Eye (tissue), 1 donor: ENCODE results near the gene CFL1.
"Not testable (repeated sequence)": the region's sequence is repeated elsewhere in the genome, so short reads cannot be mapped to it uniquely, and the experiment has no call there.

Source experiments
- DNase-seq: peaks from one replicate; pipeline ENCODE4 v3.0.0-alpha.2; 2015

Gene CFL1

GRCh38 chr11:65856689-65857499 lies 1.1 kb downstream of the CFL1 start:
- DNase-seq, result peak; percentile 78

DNA sequence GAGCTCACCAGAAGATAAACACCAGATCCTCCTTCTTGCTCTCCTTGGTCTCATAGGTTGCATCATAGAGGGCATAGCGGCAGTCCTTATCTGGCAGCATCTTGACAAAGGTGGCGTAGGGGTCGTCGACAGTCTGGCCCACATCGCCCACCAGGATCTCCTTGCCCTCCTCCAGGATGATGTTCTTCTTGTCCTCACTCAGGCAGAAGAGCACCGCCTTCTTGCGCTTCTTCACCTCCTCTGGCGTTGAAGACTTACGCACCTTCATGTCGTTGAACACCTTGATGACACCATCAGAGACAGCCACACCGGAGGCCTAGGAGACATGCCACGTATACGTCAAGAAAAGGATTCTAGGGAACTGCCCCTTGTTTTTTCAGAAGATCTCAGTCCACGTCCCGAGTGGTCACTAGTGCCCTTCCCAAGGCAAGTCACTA lies 2.0 kb downstream of the CFL1 start:
- peak; percentile 0 for DNase-seq

- DNase-seq, result peak; percentile 0
Observed at GRCh38 chr11:65854852-65855837, 2.8 kb downstream of the CFL1 start.

DNA sequence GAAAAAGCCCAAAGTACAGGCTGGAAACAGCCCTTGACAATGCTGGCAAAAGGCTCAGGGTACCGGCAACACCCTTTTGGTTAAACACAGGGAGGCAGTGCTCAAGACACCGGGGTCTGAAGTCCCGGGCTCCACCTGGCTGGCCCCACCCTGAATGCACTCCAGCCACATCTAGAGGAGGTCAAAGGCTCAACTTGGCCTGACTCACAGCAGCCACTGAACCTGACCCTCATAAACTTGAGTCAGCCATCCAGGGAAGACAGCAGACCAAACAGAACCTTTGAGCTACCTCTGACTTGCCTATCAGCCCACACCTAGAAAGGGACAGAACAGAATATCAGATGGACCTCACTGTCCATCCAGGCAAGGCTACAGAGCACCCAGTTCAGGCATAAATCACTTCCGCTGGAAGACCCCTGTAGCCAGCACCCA lies 3.8 kb downstream of the CFL1 start:
- DNase-seq, result no peak

GRCh38 chr11:65853246-65853979 lies 4.6 kb downstream of the CFL1 start:
- DNase-seq, result no peak

- DNase-seq, result peak; percentile 15
Observed at GRCh38 chr11:65852508-65853245, 5.3 kb downstream of the CFL1 start.

- no peak for DNase-seq
Observed at GRCh38 chr11:65851811-65852507, 6.0 kb downstream of the CFL1 start.

- DNase-seq, result peak; percentile 40
Observed at GRCh38 chr11:65851083-65851579, 6.8 kb downstream of the CFL1 start.

- DNase-seq, result no peak
Observed at GRCh38 chr11:65850217-65851082, 7.5 kb downstream of the CFL1 start.

DNA sequence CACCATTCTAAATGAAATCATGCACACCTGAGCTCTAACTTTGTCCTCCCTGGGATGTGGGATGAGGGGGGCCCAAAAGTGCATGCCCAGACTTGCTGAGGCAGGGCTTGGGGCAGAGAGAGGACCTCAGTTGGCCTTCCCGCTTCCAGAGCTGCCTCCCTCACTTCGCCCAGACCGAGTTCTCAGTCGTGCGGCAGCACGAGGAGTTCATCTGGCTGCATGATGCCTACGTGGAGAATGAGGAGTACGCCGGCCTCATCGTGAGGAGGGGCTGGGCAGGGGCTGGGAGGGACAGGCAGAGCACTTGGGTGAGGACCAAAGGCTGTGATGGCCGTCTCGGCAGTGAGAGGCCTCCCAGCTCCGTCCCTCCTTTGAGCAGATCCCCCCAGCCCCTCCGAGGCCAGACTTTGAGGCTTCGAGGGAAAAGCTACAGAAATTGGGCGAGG lies 8.2 kb downstream of the CFL1 start:
- DNase-seq, result no peak

DNA sequence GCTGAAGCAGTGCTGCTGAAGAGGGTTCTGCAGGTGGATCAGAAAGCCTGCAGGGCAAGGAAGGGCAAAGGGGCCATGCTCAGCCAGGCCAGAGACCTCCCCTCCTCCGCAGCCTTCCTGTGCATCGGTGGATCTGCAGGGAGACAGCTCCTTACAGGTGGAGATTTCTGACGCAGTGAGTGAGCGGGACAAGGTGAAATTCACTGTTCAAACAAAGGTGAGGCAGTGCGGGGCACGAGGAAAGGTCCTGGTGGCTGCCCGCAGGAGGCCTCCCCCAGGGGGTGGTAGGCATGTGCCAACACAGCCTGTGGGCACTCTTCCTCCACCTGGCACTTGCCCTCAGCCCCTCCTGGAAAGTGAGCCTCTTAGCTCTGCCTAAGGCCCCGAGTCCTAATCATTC lies 8.6 kb downstream of the CFL1 start:
- no peak for DNase-seq

GRCh38 chr11:65848693-65849092 lies 9.3 kb downstream of the CFL1 start:
- DNase-seq, result not testable (repeated sequence)

GRCh38 chr11:65847746-65848145 lies 10.2 kb downstream of the CFL1 start:
- DNase-seq, result no peak

- no peak for DNase-seq
Observed at GRCh38 chr11:65844231-65844872, 13.6 kb downstream of the CFL1 start.

GRCh38 chr11:65843811-65844210 lies 14.2 kb downstream of the CFL1 start:
- DNase-seq, result no peak

DNA sequence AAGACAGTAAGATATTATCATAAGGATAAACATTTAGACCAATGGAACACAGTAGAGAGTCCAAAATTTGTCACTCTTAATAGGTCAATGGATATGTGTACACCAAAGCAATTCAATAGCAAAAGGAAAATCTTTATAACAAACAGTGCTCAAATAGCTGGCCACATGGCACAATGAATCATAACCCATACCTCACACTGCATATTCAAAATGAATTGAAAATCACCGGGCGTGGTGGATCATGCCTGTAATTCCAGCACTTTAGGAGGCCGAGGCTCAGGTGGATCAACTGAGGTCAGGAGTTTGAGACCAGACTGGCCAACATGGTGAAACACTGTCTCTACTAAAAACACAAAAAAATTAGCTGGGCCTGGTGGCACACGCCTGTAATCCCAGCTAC lies 15.8 kb downstream of the CFL1 start:
- no peak for DNase-seq

DNA sequence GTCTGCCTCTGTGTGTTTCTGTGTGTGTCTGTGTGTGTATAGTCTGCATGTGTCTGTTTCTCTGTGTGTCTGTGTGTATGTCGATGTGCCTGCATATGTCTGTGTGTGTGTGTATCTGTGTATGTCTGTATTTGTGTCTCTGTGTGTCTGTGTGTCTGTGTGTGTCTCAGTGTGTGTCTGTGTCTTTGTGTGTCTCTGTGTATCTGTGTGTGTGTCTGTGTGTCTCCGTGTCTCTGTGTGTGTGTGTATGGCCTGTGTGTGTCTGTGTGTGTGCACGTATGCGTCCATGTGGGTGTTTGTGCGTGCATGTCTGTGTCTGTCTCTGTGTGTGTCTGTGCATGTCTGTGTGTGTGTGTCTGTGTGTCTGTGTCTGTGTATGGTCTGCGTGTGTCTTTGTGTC lies 23.8 kb downstream of the CFL1 start:
- DNase-seq, result no peak

- peak; percentile 99 for DNase-seq
Observed at GRCh38 chr11:65833297-65834030, 24.5 kb downstream of the CFL1 start, which contains the start of gene SNX32. Gene SNX32, plus strand, starts transcription at chr11:65833963. Its CDS starts 103 bp downstream, at chr11:65834066.

- not testable (repeated sequence) for DNase-seq
Observed at GRCh38 chr11:65832231-65832630, 25.7 kb downstream of the CFL1 start.
